ENCODE results near the gene CXorf65. TPM values are rescaled to one million over a fixed set of nuclear protein-coding genes. Genes with fewer than 3 reads are reported as not detected.

The CXorf65 gene
- not detected in 2 replicates for total RNA-seq (2014; rRNA removed; shearing (Covaris generic))

- peak; percentile 10 for DNase-seq (ENCODE audit: low read depth)
Measured at GRCh38 chrX:71106427-71106826, at the start of gene CXorf65. Gene CXorf65, minus strand, starts transcription at chrX:71106740. Its CDS starts 184 bp downstream, at chrX:71106556.

GRCh38 chrX:71154641-71155040, 48.1 kb upstream of the CXorf65 start:
- DNase-seq (ENCODE audit: low read depth): no peak

GRCh38 chrX:71154196-71154595, 47.7 kb upstream of the CXorf65 start:
- no peak for DNase-seq (ENCODE audit: low read depth)

- DNase-seq (ENCODE audit: low read depth): no peak
Measured at GRCh38 chrX:71151366-71151765, 44.8 kb upstream of the CXorf65 start.

GRCh38 chrX:71148278-71148663, 41.7 kb upstream of the CXorf65 start:
- no peak for DNase-seq (ENCODE audit: low read depth)

- no peak for DNase-seq (ENCODE audit: low read depth)
Measured at GRCh38 chrX:71147496-71148277, 41.1 kb upstream of the CXorf65 start.

GRCh38 chrX:71144651-71145050, 38.1 kb upstream of the CXorf65 start, which contains the start of gene NLGN3:
Gene NLGN3, plus strand, starts transcription at chrX:71144841. Its CDS starts 2,909 bp downstream, at chrX:71147750.
- DNase-seq (ENCODE audit: low read depth): no peak

- DNase-seq (ENCODE audit: low read depth): no peak
Measured at GRCh38 chrX:71143508-71143907, 37.0 kb upstream of the CXorf65 start.

GRCh38 chrX:71140440-71140839, 33.9 kb upstream of the CXorf65 start:
- no peak for DNase-seq (ENCODE audit: low read depth)

GRCh38 chrX:71131510-71131909, 25.0 kb upstream of the CXorf65 start:
- DNase-seq (ENCODE audit: low read depth): no peak

GRCh38 chrX:71128915-71129765, 22.6 kb upstream of the CXorf65 start:
- peak; percentile 50 for DNase-seq (ENCODE audit: low read depth)

GRCh38 chrX:71128166-71128833, 21.8 kb upstream of the CXorf65 start:
- DNase-seq (ENCODE audit: low read depth): peak; percentile 41

GRCh38 chrX:71118985-71119535, 12.5 kb upstream of the CXorf65 start:
- peak; percentile 5 for DNase-seq (ENCODE audit: low read depth)

GRCh38 chrX:71118032-71118984, 11.8 kb upstream of the CXorf65 start, which contains the start of gene MED12:
Gene MED12, plus strand, starts transcription at chrX:71118596. Its CDS starts 159 bp downstream, at chrX:71118755.
- peak; percentile 76 for DNase-seq (ENCODE audit: low read depth)

- DNase-seq (ENCODE audit: low read depth): no peak
Measured at GRCh38 chrX:71117358-71117757, 10.8 kb upstream of the CXorf65 start.

GRCh38 chrX:71111921-71112431, 5.4 kb upstream of the CXorf65 start:
- DNase-seq (ENCODE audit: low read depth): no peak

- DNase-seq (ENCODE audit: low read depth): no peak
Measured at GRCh38 chrX:71111141-71111843, 4.8 kb upstream of the CXorf65 start, which contains the start of gene IL2RG. Gene IL2RG, minus strand, starts transcription at chrX:71111577. Its CDS starts 38 bp downstream, at chrX:71111539.

GRCh38 chrX:71109051-71109450, 2.5 kb upstream of the CXorf65 start:
- DNase-seq (ENCODE audit: low read depth): no peak

- no peak for DNase-seq (ENCODE audit: low read depth)
Measured at GRCh38 chrX:71107762-71108360, 1.3 kb upstream of the CXorf65 start.
